GM12878 (cell line): Measurements from ENCODE around the gene KICS2. TPM values are rescaled to one million over a fixed set of nuclear protein-coding genes. Genes with fewer than 3 reads are reported as not detected.

Experiments used
- ATF2 ChIP-seq: IDR thresholded peaks from 2 replicates; pipeline ENCODE4 v1.6.1; 2012; ENCODE audit warnings: low read length, inconsistent platforms
- ATF3 ChIP-seq: IDR thresholded peaks from 2 replicates; pipeline ENCODE4 v1.6.1; 2011; ENCODE audit warnings: low read depth, mild to moderate bottlenecking, low read length, moderate library complexity, borderline replicate concordance; ENCODE audit errors: extremely low read depth
- BCL11A ChIP-seq: IDR thresholded peaks from 2 replicates; pipeline ENCODE4 v1.6.1; 2011; ENCODE audit warnings: low read depth, low read length
- BHLHE40 ChIP-seq, 2 experiments: fragments of 450-650 bp in 1 of 2; IDR thresholded peaks; 2 replicates each; pipeline ENCODE4 v1.6.1; 2011 to 2017; ENCODE audit warnings: low read depth in 2 of 2, borderline replicate concordance in 1 of 2, improper control_type of control experiment in 1 of 2, low read length in 1 of 2, mild to moderate bottlenecking in 1 of 2
- CEBPB ChIP-seq, 2 experiments: fragments of 150-350 bp in 1 of 2; IDR thresholded peaks; 2 replicates each; pipeline ENCODE4 v1.6.1; 2012 to 2014; ENCODE audit warnings: low read depth in 2 of 2, low read length in 2 of 2, borderline replicate concordance in 1 of 2, inconsistent platforms in 1 of 2
- CREM ChIP-seq: IDR thresholded peaks from 2 replicates; pipeline ENCODE4 v1.6.1; 2014; ENCODE audit warnings: antibody characterized with exemption, low read depth
- DPF2 ChIP-seq: fragments of 450-650 bp; IDR thresholded peaks from 2 replicates; pipeline ENCODE4 v1.6.1; 2017; ENCODE audit warnings: mild to moderate bottlenecking
- ETV6 ChIP-seq, 2 experiments: fragments of 450-650 bp in 1 of 2; IDR thresholded peaks in 1 of 2; conservative IDR thresholded peaks in 1 of 2; 2 replicates each; pipeline ENCODE4 v1.6.1; 2014; ENCODE audit warnings: antibody characterized with exemption in 1 of 2, borderline replicate concordance in 1 of 2, low read depth in 1 of 2, mild to moderate bottlenecking in 1 of 2, moderate library complexity in 1 of 2
- EZH2 ChIP-seq: IDR thresholded peaks from 2 replicates; pipeline ENCODE4 v1.6.1; 2012; ENCODE audit warnings: low read depth, mild to moderate bottlenecking, control low read depth, inconsistent platforms, low read length, borderline replicate concordance; ENCODE audit not compliant: control insufficient read depth
- KAT2A ChIP-seq: conservative IDR thresholded peaks from 2 replicates; pipeline ENCODE4 v1.6.1; 2011; ENCODE audit warnings: low read depth, low read length; ENCODE audit not compliant: control insufficient read depth
- MEF2A ChIP-seq: IDR thresholded peaks from 2 replicates; pipeline ENCODE4 v1.6.1; 2011; ENCODE audit warnings: low read depth, mild to moderate bottlenecking, low read length, moderate library complexity; ENCODE audit not compliant: insufficient read depth
- MTA2 ChIP-seq: fragments of 450-650 bp; IDR thresholded peaks from 2 replicates; pipeline ENCODE4 v1.6.1; 2016; ENCODE audit warnings: low read depth, mild to moderate bottlenecking, moderate library complexity
- MTA3 ChIP-seq: IDR thresholded peaks from 2 replicates; pipeline ENCODE4 v1.6.1; 2012; ENCODE audit warnings: low read length, inconsistent platforms, borderline replicate concordance
- NBN ChIP-seq: fragments of 450-650 bp; IDR thresholded peaks from 2 replicates; pipeline ENCODE4 v1.6.1; 2016
- NKRF ChIP-seq: fragments of 450-650 bp; conservative IDR thresholded peaks from 2 replicates; pipeline ENCODE4 v1.6.1; 2017; ENCODE audit warnings: mild to moderate bottlenecking, moderate library complexity
- PML ChIP-seq: IDR thresholded peaks from 2 replicates; pipeline ENCODE4 v1.6.1; 2012; ENCODE audit warnings: low read length, inconsistent platforms
- PRDM15 ChIP-seq: fragments of 450-650 bp; formaldehyde crosslinking; IDR thresholded peaks from 2 replicates; pipeline ENCODE4 v1.4.0; 2020; ENCODE audit warnings: mild to moderate bottlenecking, moderate library complexity
- RCOR1 ChIP-seq: conservative IDR thresholded peaks from 2 replicates; pipeline ENCODE4 v1.6.1; 2012; ENCODE audit warnings: low read depth, low read length, improper control_type of control experiment
- RELA ChIP-seq: fragments of 450-650 bp; IDR thresholded peaks from 2 replicates; pipeline ENCODE4 v1.8.0; 2014; ENCODE audit warnings: borderline replicate concordance; ENCODE audit not compliant: partially characterized antibody
- USF2 ChIP-seq: IDR thresholded peaks from 2 replicates; pipeline ENCODE4 v1.6.1; 2011; ENCODE audit warnings: low read depth, low read length, improper control_type of control experiment, borderline replicate concordance
- YY1 ChIP-seq: IDR thresholded peaks from 2 replicates; pipeline ENCODE4 v1.6.1; 2011; ENCODE audit warnings: low read depth, mild to moderate bottlenecking, low read length
- polyA plus RNA-seq, 11 experiments: library from polyadenylated mRNA; depleted of rRNA in 4 of 11; unstranded in 6 of 11; stranded (reverse) in 5 of 11; fragments of >200 nt; fragmentation: Nextera tagmentation in 4 of 11; fragmentation: Illumina TruSeq in 1 of 11; extraction: Ambion mirVana in 4 of 11; extraction: Trizol in 1 of 11; gene quantifications; 1 replicate in 1 of 11; 2 replicates in 10 of 11; pipeline versions ENCODE4 v1.2.1 to v1.2.3, GENCODE V29; 2011 to 2016; ENCODE audit warnings: inconsistent platforms in 2 of 11, missing spikeins in 2 of 11, low read depth in 1 of 11
- total RNA-seq, 4 experiments: library from RNA; depleted of rRNA in 3 of 4; stranded (reverse); fragments of >200 nt in 3 of 4; fragmentation: Illumina TruSeq in 1 of 4; extraction: Trizol in 1 of 4; gene quantifications; 2 replicates each; pipeline versions ENCODE4 v1.2.1 to v1.2.3, GENCODE V29; 2013 to 2021

Gene KICS2
- total and polyA plus RNA-seq, 10 of the 15 experiments (the other 5 are each of a cell fraction or from before 2014, with no cell fraction given) = 3.9 to 13.1 (median 9.5) TPM

- TF ChIP-seq ETV6 (conservative IDR thresholded peaks at IDR 0.05 in 1 of 2, IDR thresholded peaks at IDR 0.05 in 1 of 2; ENCODE audit: borderline replicate concordance in 1 of 2, low read depth in 1 of 2) (0 out of 4 replicates have a peak, but pooled peaks of 1 of the 2 experiments have one; percentile 14), CEBPB (IDR thresholded peaks at IDR 0.05; ENCODE audit: borderline replicate concordance in 1 of 2, low read depth in 2 of 2, low read length in 2 of 2) (no peak), EZH2 (no peak), MTA2 (no peak), BHLHE40 (IDR thresholded peaks at IDR 0.05; ENCODE audit: borderline replicate concordance in 1 of 2, low read depth in 2 of 2, low read length in 1 of 2) (peak in 1 of 2 experiments; percentile 79; a peak in 3 of 4 replicates), NBN (peak; percentile 99), RELA (peak; percentile 11), MTA3 (no peak), ATF2 (peak; percentile 96), PRDM15 (CRISPR knock-in tag) (0 out of 2 replicates have a peak, but pooled peaks have one; percentile 59), PML (peak; percentile 84), ATF3 (peak; percentile 32; the same call in 1 of the 2 replicates), BCL11A (no peak), MEF2A (no peak), CREM (peak; percentile 99), YY1 (peak; percentile 11; the same call in 1 of the 2 replicates), USF2 (peak; percentile 55), DPF2 (peak; percentile 55; the same call in 1 of the 2 replicates), NKRF (peak; percentile 96), KAT2A (no peak), RCOR1 (no peak)
Observed at GRCh38 chr12:64222009-64222765, at the start of gene KICS2 (continued).
